SK-N-SH treated with all-trans-retinoic acid at 6 μM for 48 hours (cell line): ENCODE measurements around the gene NACC1.

Source experiments
- ATAC-seq: fragments of 200-7000 bp; cut with Tn5 transposase; 3 replicates; pipeline ENCODE4 v1.9.1; 2020; ENCODE audit warnings: mild to moderate bottlenecking, moderate library complexity
- BACH2 ChIP-seq: fragments of 250-450 bp; sonication (Bioruptor Pico); IDR thresholded peaks from 2 replicates; pipeline ENCODE4 v1.9.0; 2021; ENCODE audit warnings: mild to moderate bottlenecking, borderline replicate concordance
- CSDC2 ChIP-seq: fragments of 250-450 bp; sonication (Bioruptor Pico); IDR thresholded peaks from 2 replicates; pipeline ENCODE4 v1.5.0; 2020; ENCODE audit warnings: mild to moderate bottlenecking, moderate library complexity
- CSRNP3 ChIP-seq: fragments of 250-450 bp; sonication (Bioruptor Pico); IDR thresholded peaks from 2 replicates; pipeline ENCODE4 v1.5.1; 2021; ENCODE audit warnings: mild to moderate bottlenecking, moderate library complexity
- ESRRG ChIP-seq: fragments of 250-450 bp; sonication (Bioruptor Pico); IDR thresholded peaks from 2 replicates; pipeline ENCODE4 v1.6.1; 2021; ENCODE audit warnings: mild to moderate bottlenecking
- ISL1 ChIP-seq: fragments of 250-450 bp; sonication (Bioruptor Pico); IDR thresholded peaks from 2 replicates; pipeline ENCODE4 v2.1.2; 2022; ENCODE audit warnings: mild to moderate bottlenecking, moderate library complexity
- OSR1 ChIP-seq: fragments of 250-450 bp; sonication (Bioruptor Pico); IDR thresholded peaks from 2 replicates; pipeline ENCODE4 v1.8.0; 2022; ENCODE audit warnings: moderate library complexity, mild to moderate bottlenecking, inconsistent platforms
- PATZ1 ChIP-seq: fragments of 250-450 bp; sonication (Bioruptor Pico); IDR thresholded peaks from 2 replicates; pipeline ENCODE4 v1.8.0; 2020; ENCODE audit warnings: mild to moderate bottlenecking, moderate library complexity, borderline replicate concordance
- POU6F1 ChIP-seq: fragments of 250-450 bp; sonication (Bioruptor Pico); IDR thresholded peaks from 2 replicates; pipeline ENCODE4 v1.8.0; 2021; ENCODE audit warnings: low read depth, mild to moderate bottlenecking, moderate library complexity, borderline replicate concordance
- PPARA ChIP-seq: fragments of 250-450 bp; sonication (Bioruptor Pico); IDR thresholded peaks from 2 replicates; pipeline ENCODE4 v1.5.0; 2020; ENCODE audit warnings: mild to moderate bottlenecking, borderline replicate concordance
- RARB ChIP-seq: fragments of 250-450 bp; sonication (Bioruptor Pico); IDR thresholded peaks from 2 replicates; pipeline ENCODE4 v1.8.0; 2021; ENCODE audit warnings: mild to moderate bottlenecking, moderate library complexity
- TCF4 ChIP-seq: fragments of 250-450 bp; sonication (Bioruptor Pico); IDR thresholded peaks from 2 replicates; pipeline ENCODE4 v1.8.0; 2021; ENCODE audit warnings: mild to moderate bottlenecking, moderate library complexity, borderline replicate concordance
- TOX ChIP-seq: fragments of 250-450 bp; sonication (Bioruptor Pico); IDR thresholded peaks from 2 replicates; pipeline ENCODE4 v1.8.0; 2021; ENCODE audit warnings: mild to moderate bottlenecking, moderate library complexity, borderline replicate concordance
- TSHZ2 ChIP-seq: fragments of 250-450 bp; sonication (Bioruptor Pico); IDR thresholded peaks from 2 replicates; pipeline ENCODE4 v1.5.0; 2020; ENCODE audit warnings: mild to moderate bottlenecking, moderate library complexity
- ZC3H10 ChIP-seq: fragments of 250-450 bp; sonication (Bioruptor Pico); IDR thresholded peaks from 2 replicates; pipeline ENCODE4 v1.5.1; 2021; ENCODE audit warnings: mild to moderate bottlenecking, moderate library complexity
- ZFP3 ChIP-seq: fragments of 250-450 bp; sonication (Bioruptor Pico); IDR thresholded peaks from 2 replicates; pipeline ENCODE4 v1.5.0; 2020; ENCODE audit warnings: mild to moderate bottlenecking, moderate library complexity
- ZFP30 ChIP-seq: fragments of 450-650 bp; formaldehyde crosslinking; IDR thresholded peaks from 2 replicates; pipeline ENCODE4 v1.5.0; 2022; ENCODE audit warnings: mild to moderate bottlenecking, moderate library complexity
- ZNF70 ChIP-seq: fragments of 450-650 bp; formaldehyde crosslinking; IDR thresholded peaks from 2 replicates; pipeline ENCODE4 v1.5.0; 2020; ENCODE audit warnings: mild to moderate bottlenecking, moderate library complexity
- ZNF8 ChIP-seq: fragments of 450-650 bp; formaldehyde crosslinking; IDR thresholded peaks from 2 replicates; pipeline ENCODE4 v1.5.0; 2020; ENCODE audit warnings: mild to moderate bottlenecking, moderate library complexity

The NACC1 gene

GRCh38 chr19:13071444-13072187 is 46.4 kb upstream of the NACC1 start:
- ATAC-seq = no peak
- TF ChIP-seq ESRRG (CRISPR knock-in tag) = no peak
- TF ChIP-seq ZFP30 (CRISPR knock-in tag) = no peak

GRCh38 chr19:13072188-13072908 is 45.7 kb upstream of the NACC1 start:
- TF ChIP-seq POU6F1 (CRISPR knock-in tag) (no peak), PPARA (CRISPR knock-in tag) (no peak), ZFP3 (no peak), ISL1 (no peak), CSRNP3 (CRISPR knock-in tag) (no peak), ZFP30 (CRISPR knock-in tag) (no peak), TSHZ2 (CRISPR knock-in tag) (no peak), ZNF8 (no peak), TCF4 (no peak), BACH2 (CRISPR knock-in tag) (no peak), TOX (no peak), PATZ1 (CRISPR knock-in tag) (no peak), OSR1 (no peak), ZC3H10 (no peak), ZNF70 (no peak), ESRRG (CRISPR knock-in tag) (no peak), CSDC2 (CRISPR knock-in tag) (no peak)
- TF ChIP-seq, all 23 proteins: peak for 0
- ATAC-seq = no peak

GRCh38 chr19:13073263-13073662 is 44.8 kb upstream of the NACC1 start:
- TF ChIP-seq ESRRG (CRISPR knock-in tag) (no peak), TOX (no peak), PPARA (CRISPR knock-in tag) (no peak), ZFP3 (no peak), PATZ1 (CRISPR knock-in tag) (no peak), CSDC2 (CRISPR knock-in tag) (no peak), ZC3H10 (no peak), ISL1 (no peak), ZNF8 (no peak), RARB (no peak), TCF4 (no peak)
- no peak for ATAC-seq
